Osteocyte (in vitro differentiated cells): ENCODE results near the gene ANGPTL1. TPM values are rescaled to one million over a fixed set of nuclear protein-coding genes. Genes with fewer than 3 reads are reported as not detected.

Source experiments
- DNase-seq: peaks from one replicate; pipeline ENCODE4 v3.0.0; 2021; ENCODE audit warnings: mixed read lengths; ENCODE audit not compliant: unreplicated experiment; ENCODE audit errors: extremely low spot score
- H3K27ac Mint-ChIP-seq: one replicate; pipeline ENCODE4 v1.8.0; 2021; ENCODE audit warnings: mild to moderate bottlenecking, mixed read lengths; ENCODE audit not compliant: unreplicated experiment
- H3K27me3 Mint-ChIP-seq: one replicate; pipeline ENCODE4 v1.8.0; 2021; ENCODE audit warnings: mixed read lengths; ENCODE audit not compliant: unreplicated experiment
- H3K36me3 Mint-ChIP-seq: one replicate; pipeline ENCODE4 v1.8.0; 2021; ENCODE audit warnings: mixed read lengths; ENCODE audit not compliant: unreplicated experiment
- H3K4me1 Mint-ChIP-seq: one replicate; pipeline ENCODE4 v1.8.0; 2021; ENCODE audit warnings: mixed read lengths; ENCODE audit not compliant: unreplicated experiment
- H3K4me3 Mint-ChIP-seq: one replicate; pipeline ENCODE4 v1.8.0; 2021; ENCODE audit warnings: mild to moderate bottlenecking, moderate library complexity, mixed read lengths; ENCODE audit not compliant: unreplicated experiment
- H3K9me3 Mint-ChIP-seq: one replicate; pipeline ENCODE4 v1.8.0; 2021; ENCODE audit warnings: mixed read lengths; ENCODE audit not compliant: unreplicated experiment
- total RNA-seq: library from RNA; stranded (reverse); gene quantifications from 2 replicates; pipeline ENCODE4 v1.2.1, GENCODE V29; 2021
- TF ChIP-seq, protein P1 (sequence below): fragments of 200-600 bp; sonication (generic); IDR thresholded peaks from 2 replicates; pipeline ENCODE4 v1.5.0; 2021; ENCODE audit warnings: antibody characterized with exemption, mild to moderate bottlenecking, moderate library complexity

ANGPTL1 gene
- total RNA-seq, 1 donor from 2014 or later: 0.43 TPM

DNA sequence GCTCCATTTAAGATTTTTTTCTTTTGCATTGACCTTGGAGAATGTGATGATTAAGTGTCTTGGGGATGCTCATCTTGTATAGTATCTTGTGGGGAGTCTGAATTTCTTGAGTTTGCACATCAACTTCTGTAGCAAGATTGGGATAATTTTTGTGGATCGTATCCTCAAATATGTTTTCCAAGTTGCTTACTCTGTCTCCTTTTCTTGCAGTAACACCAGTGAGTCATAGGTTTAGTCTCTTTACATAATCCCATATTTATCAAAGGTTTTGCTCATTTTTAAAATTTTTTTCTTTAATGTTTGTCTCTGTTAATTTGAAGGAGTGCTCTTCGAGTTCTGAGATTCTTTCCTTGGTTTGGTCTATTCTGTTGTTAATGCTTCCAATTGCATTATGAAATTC is 41.7 kb upstream of the ANGPTL1 start:
- peaks cover 6% of the 10 kb centered on the region for H3K9me3 Mint-ChIP-seq
- H3K4me1 Mint-ChIP-seq: peaks cover 6% of the 10 kb centered on the region
- TF ChIP-seq, protein P1, sequence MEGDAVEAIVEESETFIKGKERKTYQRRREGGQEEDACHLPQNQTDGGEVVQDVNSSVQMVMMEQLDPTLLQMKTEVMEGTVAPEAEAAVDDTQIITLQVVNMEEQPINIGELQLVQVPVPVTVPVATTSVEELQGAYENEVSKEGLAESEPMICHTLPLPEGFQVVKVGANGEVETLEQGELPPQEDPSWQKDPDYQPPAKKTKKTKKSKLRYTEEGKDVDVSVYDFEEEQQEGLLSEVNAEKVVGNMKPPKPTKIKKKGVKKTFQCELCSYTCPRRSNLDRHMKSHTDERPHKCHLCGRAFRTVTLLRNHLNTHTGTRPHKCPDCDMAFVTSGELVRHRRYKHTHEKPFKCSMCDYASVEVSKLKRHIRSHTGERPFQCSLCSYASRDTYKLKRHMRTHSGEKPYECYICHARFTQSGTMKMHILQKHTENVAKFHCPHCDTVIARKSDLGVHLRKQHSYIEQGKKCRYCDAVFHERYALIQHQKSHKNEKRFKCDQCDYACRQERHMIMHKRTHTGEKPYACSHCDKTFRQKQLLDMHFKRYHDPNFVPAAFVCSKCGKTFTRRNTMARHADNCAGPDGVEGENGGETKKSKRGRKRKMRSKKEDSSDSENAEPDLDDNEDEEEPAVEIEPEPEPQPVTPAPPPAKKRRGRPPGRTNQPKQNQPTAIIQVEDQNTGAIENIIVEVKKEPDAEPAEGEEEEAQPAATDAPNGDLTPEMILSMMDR: no peak
- peaks cover 10% of the 10 kb centered on the region for H3K36me3 Mint-ChIP-seq
- H3K27me3 Mint-ChIP-seq: no peaks in the 10 kb centered on the region
- no peak overlapping the region for H3K4me3 Mint-ChIP-seq
- no peak for DNase-seq
- H3K27ac Mint-ChIP-seq: no peak overlapping the region

GRCh38 chr1:178910023-178910422 is 39.1 kb upstream of the ANGPTL1 start:
- TF ChIP-seq, protein P1: no peak
- Mint-ChIP-seq H3K27me3 (no peaks in the 10 kb centered on the region), H3K27ac (no peak overlapping the region), H3K4me3 (no peak overlapping the region), H3K9me3 (peaks cover 6% of the 10 kb centered on the region), H3K36me3 (peaks cover 4% of the 10 kb centered on the region), H3K4me1 (no peaks in the 10 kb centered on the region)
- no peak for DNase-seq

DNA sequence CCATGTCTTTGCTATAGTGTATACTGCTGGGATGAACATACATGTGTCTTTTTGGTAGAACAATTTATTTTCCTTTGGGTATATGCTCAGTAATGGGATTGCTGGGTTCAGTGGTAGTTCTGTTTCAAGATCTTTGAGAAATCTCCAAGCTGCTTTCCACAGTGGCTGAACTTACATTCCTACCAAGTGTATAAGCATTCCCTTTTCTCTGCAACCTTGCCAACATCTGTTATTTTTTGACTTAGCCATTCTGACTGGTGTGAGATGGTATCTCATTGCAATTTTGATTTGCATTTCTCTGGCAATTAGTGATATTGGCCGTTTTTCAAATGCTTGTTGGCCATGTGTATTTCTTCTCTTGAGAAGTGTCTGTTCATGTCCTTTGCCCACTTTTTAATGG is 37.5 kb upstream of the ANGPTL1 start:
- Mint-ChIP-seq H3K9me3 (peaks cover 13% of the 10 kb centered on the region), H3K4me3 (no peak overlapping the region), H3K27me3 (no peaks in the 10 kb centered on the region), H3K36me3 (peaks cover 4% of the 10 kb centered on the region), H3K27ac (no peak overlapping the region), H3K4me1 (no peaks in the 10 kb centered on the region)
- TF ChIP-seq, protein P1: no peak
- DNase-seq: no peak

DNA sequence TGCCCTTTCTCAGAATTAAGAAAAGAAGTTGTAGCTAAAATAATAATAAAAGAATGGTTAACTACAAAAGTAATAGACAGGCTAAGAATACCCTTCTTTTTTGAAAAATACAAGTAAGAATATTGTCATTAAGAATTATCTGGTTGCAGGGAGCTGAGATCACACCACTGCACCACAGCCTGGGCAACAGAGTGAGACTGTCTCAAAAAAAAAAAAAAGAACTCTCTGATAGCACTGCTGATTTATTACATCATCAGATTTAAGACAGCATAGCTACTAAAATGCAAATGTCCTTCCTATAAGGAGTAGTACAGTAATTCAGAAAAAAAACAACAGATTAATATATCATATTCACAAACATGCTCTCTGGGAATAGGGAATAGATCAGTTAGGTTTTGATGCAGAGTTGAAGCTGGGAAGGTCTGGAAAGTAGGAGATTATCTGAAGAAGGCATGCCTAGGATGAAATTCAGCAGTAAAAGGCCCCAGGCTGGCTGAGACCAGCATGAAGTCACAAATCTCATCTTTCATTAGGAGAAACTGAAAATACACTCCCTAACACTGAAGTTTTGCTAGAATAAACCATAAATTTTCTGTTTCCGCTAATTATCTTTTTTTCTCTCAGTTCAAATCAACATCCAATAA is 30.7 kb upstream of the ANGPTL1 start:
- no peak overlapping the region for H3K4me3 Mint-ChIP-seq
- H3K9me3 Mint-ChIP-seq: peaks cover 11% of the 10 kb centered on the region
- no peaks in the 10 kb centered on the region for H3K4me1 Mint-ChIP-seq
- no peak overlapping the region for H3K27ac Mint-ChIP-seq
- H3K36me3 Mint-ChIP-seq: peaks cover 6% of the 10 kb centered on the region
- DNase-seq: no peak
- H3K27me3 Mint-ChIP-seq: no peaks in the 10 kb centered on the region
- TF ChIP-seq, protein P1: no peak

DNA sequence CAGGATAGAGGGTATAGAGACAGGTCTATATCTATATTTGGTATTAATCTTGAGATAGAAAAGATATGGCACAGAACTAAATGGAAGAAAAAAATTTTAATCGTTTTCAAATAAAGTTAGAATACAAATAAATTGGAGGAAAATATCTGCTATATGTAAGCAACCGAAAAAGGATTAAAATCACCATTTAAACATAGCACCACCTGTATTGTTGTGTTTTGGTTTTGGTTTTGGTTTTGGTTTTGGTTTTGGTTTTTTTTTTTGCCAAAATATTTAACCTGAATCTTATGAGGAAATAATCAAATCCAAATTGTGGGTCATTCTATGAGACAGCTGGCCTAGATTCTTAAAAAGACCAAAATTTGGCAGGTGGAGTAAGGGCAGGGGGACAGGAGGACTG is 28.5 kb upstream of the ANGPTL1 start:
- H3K27me3 Mint-ChIP-seq: no peaks in the 10 kb centered on the region
- no peak overlapping the region for H3K4me3 Mint-ChIP-seq
- H3K9me3 Mint-ChIP-seq: peaks cover 14% of the 10 kb centered on the region
- no peak for DNase-seq
- no peaks in the 10 kb centered on the region for H3K4me1 Mint-ChIP-seq
- H3K36me3 Mint-ChIP-seq: peaks cover 8% of the 10 kb centered on the region
- H3K27ac Mint-ChIP-seq: no peak overlapping the region
- TF ChIP-seq, protein P1: no peak
